HG02943 (cell line): ENCODE results near the gene VPS51.

Experiments used
- ATAC-seq: cut with Tn5 transposase; IDR thresholded peaks from one replicate; pipeline ENCODE4 v1.9.1; 2021; ENCODE audit warnings: mild to moderate bottlenecking, low read depth, moderate library complexity; ENCODE audit not compliant: unreplicated experiment

The VPS51 gene

GRCh38 chr11:65104628-65105027, 8.6 kb downstream of the VPS51 start:
- ATAC-seq, result no peak

GRCh38 chr11:65107078-65107477, 11.1 kb downstream of the VPS51 start:
- no peak for ATAC-seq

GRCh38 chr11:65107751-65108468, 11.9 kb downstream of the VPS51 start:
- no peak for ATAC-seq

- no peak for ATAC-seq
Measured at GRCh38 chr11:65108469-65109123, 12.6 kb downstream of the VPS51 start.

GRCh38 chr11:65109231-65110198, 13.5 kb downstream of the VPS51 start:
- ATAC-seq, result no peak

- ATAC-seq, result no peak
Measured at GRCh38 chr11:65110354-65110861, 14.4 kb downstream of the VPS51 start.

- no peak for ATAC-seq
Measured at GRCh38 chr11:65111159-65111743, 15.2 kb downstream of the VPS51 start.

- ATAC-seq, result peak; percentile 49
Measured at GRCh38 chr11:65111744-65112545, 15.9 kb downstream of the VPS51 start, which contains the start of gene TM7SF2. TSS of gene TM7SF2 (plus strand) at chr11:65111872. CDS start at chr11:65112016, 144 bp downstream.

- no peak for ATAC-seq
Measured at GRCh38 chr11:65112546-65113360, 16.7 kb downstream of the VPS51 start.

GRCh38 chr11:65113361-65113756, 17.3 kb downstream of the VPS51 start:
- no peak for ATAC-seq

- no peak for ATAC-seq
Measured at GRCh38 chr11:65113839-65114238, 17.8 kb downstream of the VPS51 start.

- ATAC-seq, result no peak
Measured at GRCh38 chr11:65114538-65115171, 18.6 kb downstream of the VPS51 start.

- ATAC-seq, result no peak
Measured at GRCh38 chr11:65115361-65116082, 19.5 kb downstream of the VPS51 start.

- ATAC-seq, result peak; percentile 2
Measured at GRCh38 chr11:65116370-65117205, 20.6 kb downstream of the VPS51 start.

- ATAC-seq, result peak; percentile 57
Measured at GRCh38 chr11:65117206-65118096, 21.4 kb downstream of the VPS51 start, which contains the start of gene ZNHIT2. TSS of gene ZNHIT2 (minus strand) at chr11:65117701. CDS start at chr11:65117653, 48 bp downstream.
